HFF-Myc (cell line): ENCODE data around the gene ZNF302.

Experiments
- DNase-seq: peaks from one replicate; pipeline ENCODE4 v3.0.0-alpha.2; 2011; ENCODE audit warnings: low read depth; ENCODE audit errors: extremely low read depth
- H3K4me3 ChIP-seq: replicated peaks from 2 replicates; pipeline ENCODE4 v1.5.1; 2011; ENCODE audit warnings: low read depth, mild to moderate bottlenecking, control low read depth, low read length
- TF ChIP-seq, protein P1 (sequence below): IDR thresholded peaks from 2 replicates; pipeline ENCODE4 v1.5.1; 2012; ENCODE audit warnings: mild to moderate bottlenecking, low read depth, low read length, control low read depth; ENCODE audit errors: missing control alignments

The ZNF302 gene

DNA sequence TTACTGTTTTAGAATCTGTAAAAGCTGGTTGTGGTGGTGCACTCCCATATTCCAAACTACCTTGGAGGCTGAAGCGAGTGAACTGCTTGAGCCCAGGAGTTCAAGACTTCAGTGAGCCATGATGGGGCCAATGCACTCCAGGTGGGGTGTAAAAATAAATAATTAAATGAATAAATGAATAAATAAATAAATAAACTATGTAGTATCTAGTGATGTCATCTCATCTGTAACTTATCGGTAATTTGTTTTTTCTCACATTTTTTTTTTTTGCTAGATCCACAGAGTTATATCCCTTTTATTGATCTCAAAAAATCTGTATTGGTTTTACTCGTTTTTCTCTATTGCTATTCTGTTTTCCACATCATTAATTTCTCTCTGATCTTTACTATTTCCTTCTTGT is 5.5 kb upstream of the ZNF302 start:
- no peak for DNase-seq
- H3K4me3 ChIP-seq: no peak overlapping the region
- TF ChIP-seq, protein P1, sequence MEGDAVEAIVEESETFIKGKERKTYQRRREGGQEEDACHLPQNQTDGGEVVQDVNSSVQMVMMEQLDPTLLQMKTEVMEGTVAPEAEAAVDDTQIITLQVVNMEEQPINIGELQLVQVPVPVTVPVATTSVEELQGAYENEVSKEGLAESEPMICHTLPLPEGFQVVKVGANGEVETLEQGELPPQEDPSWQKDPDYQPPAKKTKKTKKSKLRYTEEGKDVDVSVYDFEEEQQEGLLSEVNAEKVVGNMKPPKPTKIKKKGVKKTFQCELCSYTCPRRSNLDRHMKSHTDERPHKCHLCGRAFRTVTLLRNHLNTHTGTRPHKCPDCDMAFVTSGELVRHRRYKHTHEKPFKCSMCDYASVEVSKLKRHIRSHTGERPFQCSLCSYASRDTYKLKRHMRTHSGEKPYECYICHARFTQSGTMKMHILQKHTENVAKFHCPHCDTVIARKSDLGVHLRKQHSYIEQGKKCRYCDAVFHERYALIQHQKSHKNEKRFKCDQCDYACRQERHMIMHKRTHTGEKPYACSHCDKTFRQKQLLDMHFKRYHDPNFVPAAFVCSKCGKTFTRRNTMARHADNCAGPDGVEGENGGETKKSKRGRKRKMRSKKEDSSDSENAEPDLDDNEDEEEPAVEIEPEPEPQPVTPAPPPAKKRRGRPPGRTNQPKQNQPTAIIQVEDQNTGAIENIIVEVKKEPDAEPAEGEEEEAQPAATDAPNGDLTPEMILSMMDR: no peak

DNA sequence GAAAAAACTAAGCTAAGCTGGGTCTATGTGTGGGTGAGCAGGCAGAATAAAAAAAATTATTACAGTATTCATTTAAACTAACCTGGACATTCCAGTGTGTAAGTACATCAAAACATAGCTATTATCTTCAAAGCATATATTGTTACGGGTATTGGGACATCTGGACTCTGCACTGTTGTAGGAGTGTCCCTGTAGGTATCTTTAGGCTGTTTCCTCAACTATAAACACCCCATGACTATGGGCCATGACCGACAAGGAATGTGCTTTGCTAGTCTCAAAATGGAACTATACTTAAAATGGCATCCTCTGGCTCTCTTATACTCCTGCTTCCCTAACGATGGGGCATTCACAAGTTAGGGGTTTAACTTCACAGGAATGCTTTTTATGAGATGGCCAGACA is 3.9 kb upstream of the ZNF302 start:
- no peak overlapping the region for H3K4me3 ChIP-seq
- TF ChIP-seq, protein P1: no peak
- no peak for DNase-seq

DNA sequence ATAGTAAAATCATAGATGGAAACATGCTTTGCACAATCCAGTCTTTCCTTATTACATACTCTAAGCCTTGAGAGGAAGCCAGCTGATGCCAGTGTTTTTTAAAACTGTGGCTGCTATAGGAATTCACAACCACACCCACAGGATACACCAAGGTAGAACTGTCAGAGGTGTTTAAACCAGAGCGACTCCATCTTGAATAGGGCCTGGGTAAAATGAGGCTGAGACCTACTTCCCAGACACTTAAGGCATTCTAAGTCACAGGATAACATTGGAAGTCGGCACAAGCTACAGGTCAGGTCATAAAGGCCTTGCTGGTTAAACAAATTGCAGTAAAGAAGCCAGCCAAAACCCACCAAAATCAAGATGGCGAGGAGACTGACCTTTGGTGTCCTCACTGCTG is 2.2 kb upstream of the ZNF302 start:
- TF ChIP-seq, protein P1: no peak
- no peak for DNase-seq
- no peak overlapping the region for H3K4me3 ChIP-seq

DNA sequence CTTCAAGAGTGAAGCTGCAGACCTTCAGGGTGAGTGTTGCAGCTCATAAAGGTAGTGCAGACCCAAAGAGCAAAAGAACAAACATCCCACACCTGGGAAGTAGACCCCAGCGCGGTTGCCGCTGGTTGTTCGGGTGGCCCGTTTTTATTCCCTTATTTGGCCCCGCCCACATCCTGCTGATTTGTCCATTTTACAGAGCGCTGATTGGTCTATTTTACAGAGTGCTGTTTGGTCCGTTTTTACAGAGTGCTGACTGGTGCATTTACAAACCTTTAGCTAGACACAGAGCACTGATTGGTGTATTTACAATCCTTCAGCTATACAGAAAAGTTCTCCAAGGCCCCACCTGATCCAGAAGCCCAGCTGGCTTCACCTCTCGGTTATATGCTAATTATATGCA is 1.6 kb upstream of the ZNF302 start:
- TF ChIP-seq, protein P1: no peak
- no peak for DNase-seq
- no peak overlapping the region for H3K4me3 ChIP-seq

DNA sequence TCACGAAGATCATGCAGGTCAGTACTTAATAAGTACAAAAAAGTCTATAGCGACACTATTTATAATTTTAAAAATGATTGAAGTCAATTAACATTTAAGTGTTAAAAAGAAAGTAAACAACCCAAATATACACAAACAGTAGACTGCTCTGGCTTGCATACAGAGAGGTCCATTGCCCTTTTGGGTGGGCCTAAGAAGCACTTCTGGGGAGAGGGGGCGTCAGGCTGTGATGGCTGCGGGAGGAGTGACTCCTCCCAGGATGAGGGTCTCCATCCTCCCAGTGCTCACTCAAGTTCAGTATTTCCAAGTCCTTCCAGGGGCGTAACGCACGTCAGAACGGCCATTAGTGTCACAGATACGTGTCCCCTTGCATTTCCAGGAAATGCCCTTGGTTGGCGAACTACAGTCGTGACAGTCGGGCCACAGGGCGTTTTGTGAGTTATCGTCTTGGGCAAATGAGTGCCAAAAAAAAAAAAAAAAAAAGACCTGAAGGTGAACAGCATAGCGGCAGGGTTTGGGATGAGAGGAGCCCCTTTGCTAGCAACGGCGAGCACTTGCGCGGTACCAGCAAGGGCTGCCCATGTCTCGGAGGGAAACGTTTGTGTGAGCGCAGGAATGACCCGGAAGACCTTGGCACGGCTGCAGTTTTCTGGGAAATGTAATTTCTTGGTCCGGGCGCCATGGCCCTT is 637 bp upstream of the ZNF302 start, which contains the start of gene SCGB2B2:
SCGB2B2 (minus strand) TSS at position 463 of the 689 bp plus-strand sequence. CDS start 82,596 bp downstream, outside the sequence.
- peak; percentile 9 for DNase-seq
- TF ChIP-seq, protein P1: peak; percentile 8
- peak within 1 kb of the TSS; percentile 63 for H3K4me3 ChIP-seq

DNA sequence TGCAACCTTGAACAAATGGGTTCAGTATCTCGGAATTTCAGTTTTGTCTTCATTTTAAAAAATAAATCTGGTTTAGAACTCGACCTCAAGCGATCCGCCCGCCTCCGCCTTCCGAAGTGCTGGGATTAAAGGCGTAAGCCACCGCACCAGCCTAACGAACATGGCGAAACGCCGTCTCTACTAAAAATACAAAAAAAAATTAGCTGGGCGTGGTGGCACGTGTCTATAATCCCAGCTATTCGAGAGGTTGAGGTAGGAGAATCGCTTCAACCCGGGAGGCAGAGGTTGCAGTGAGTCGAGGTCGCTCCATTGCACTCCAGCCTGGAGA is 571 bp downstream of the ZNF302 start:
- TF ChIP-seq, protein P1: no peak
- peak overlapping the region; percentile 63 for H3K4me3 ChIP-seq

DNA sequence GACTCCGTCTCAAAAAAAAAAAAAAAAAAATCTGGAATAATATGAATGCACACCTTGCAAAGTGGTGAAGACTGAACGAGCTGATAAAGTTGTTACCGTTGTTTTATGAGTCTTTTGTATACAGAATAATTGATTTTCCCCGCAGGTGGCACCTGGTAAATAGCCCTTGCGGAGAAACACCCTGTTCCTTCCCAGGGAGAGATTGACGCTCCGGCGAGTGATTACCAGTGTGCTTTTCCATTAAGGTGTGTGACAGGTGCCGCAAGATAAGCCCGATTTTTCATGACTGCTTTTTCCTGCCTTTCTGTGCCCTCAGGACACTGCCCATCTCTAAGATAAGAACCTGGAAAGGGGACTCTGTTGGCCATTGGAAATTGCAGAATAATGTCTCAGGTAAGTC is 943 bp downstream of the ZNF302 start:
- no peak for DNase-seq
- peak overlapping the region; percentile 63 for H3K4me3 ChIP-seq
- TF ChIP-seq, protein P1: no peak

More for the DNA sequence above, 571 bp downstream of the ZNF302 start:
- no peak for DNase-seq
